Neural cell (in vitro differentiated cells): ENCODE measurements around the gene CGB3.

ENCODE experiments used
- CTCF ChIP-seq: fragments of 450-650 bp; IDR thresholded peaks from 2 replicates; pipeline ENCODE4 v1.5.1; 2014; ENCODE audit warnings: antibody characterized with exemption, mild to moderate bottlenecking, moderate library complexity; ENCODE audit not compliant: poor library complexity, severe bottlenecking
- EP300 ChIP-seq: fragments of 450-650 bp; conservative IDR thresholded peaks from 2 replicates; pipeline ENCODE4 v1.6.1; 2014; ENCODE audit warnings: antibody characterized with exemption, mild to moderate bottlenecking, moderate library complexity; ENCODE audit not compliant: poor library complexity, severe bottlenecking
- POLR2AphosphoS5 ChIP-seq: IDR thresholded peaks from 2 replicates; pipeline ENCODE4 v1.6.1; 2012
- RAD21 ChIP-seq: fragments of 450-650 bp; conservative IDR thresholded peaks from 2 replicates; pipeline ENCODE4 v1.6.1; 2014; ENCODE audit warnings: antibody characterized with exemption, mild to moderate bottlenecking, moderate library complexity
- REST ChIP-seq: IDR thresholded peaks from 2 replicates; pipeline ENCODE4 v1.6.1; 2012; ENCODE audit warnings: borderline replicate concordance
- SMC3 ChIP-seq: fragments of 450-650 bp; conservative IDR thresholded peaks from 2 replicates; pipeline ENCODE4 v1.6.1; 2014; ENCODE audit warnings: antibody characterized with exemption, mild to moderate bottlenecking, moderate library complexity; ENCODE audit not compliant: poor library complexity

GRCh38 chr19:48990400-48990799, 33.7 kb downstream of the CGB3 start:
- no peak for TF ChIP-seq RAD21
- TF ChIP-seq EP300, result no peak
- TF ChIP-seq CTCF, result no peak
- no peak for TF ChIP-seq REST
- no peak for TF ChIP-seq POLR2AphosphoS5
- no peak for TF ChIP-seq SMC3
